H1 (cell line): ENCODE measurements around the gene TECRL. TPM values are rescaled to one million over a fixed set of nuclear protein-coding genes. Genes with fewer than 3 reads are reported as not detected.

Experiments used
- CTCF ChIA-PET: fragments of 300-600 bp; sonication (Branson Sonifier 250); formaldehyde crosslinking; loops from one replicate; lab custom pipeline; 2021; ENCODE audit not compliant: partially characterized antibody; lab: Charles Lee
- POLR2A ChIA-PET: fragments of 300-600 bp; sonication (Branson Sonifier 250); formaldehyde crosslinking; loops from one replicate; lab custom pipeline; 2021; ENCODE audit warnings: inconsistent platforms; ENCODE audit not compliant: partially characterized antibody; lab: Charles Lee
- DNase-seq, 2 experiments: peaks; one replicate each; pipeline versions ENCODE4 v3.0.0 to v3.0.0-alpha.2; 2010 to 2022; ENCODE audit warnings: low spot score in 2 of 2, low read depth in 1 of 2, mixed read lengths in 1 of 2
- FAIRE-seq: peaks from 2 replicates; lab custom pipeline; 2011; peaks lifted over from hg19 to GRCh38; lab: Jason Lieb, UNC
- H2AFZ ChIP-seq: 2 replicates; pipeline ENCODE4 v1.8.1; 2012; ENCODE audit warnings: low read length, inconsistent platforms
- H2AK5ac ChIP-seq: 2 replicates; pipeline ENCODE4 v1.6.1; 2013; ENCODE audit warnings: low read depth, low read length
- H2BK120ac ChIP-seq: replicated peaks from 2 replicates; pipeline ENCODE3; 2013; ENCODE audit warnings: low read depth, low read length, inconsistent platforms
- H2BK12ac ChIP-seq: 2 replicates; pipeline ENCODE4 v1.6.1; 2013; ENCODE audit warnings: low read depth, low read length
- H2BK15ac ChIP-seq: 2 replicates; pipeline ENCODE4 v1.6.1; 2013; ENCODE audit warnings: low read length
- H2BK20ac ChIP-seq: 2 replicates; pipeline ENCODE4 v1.6.1; 2013; ENCODE audit warnings: low read length
- H2BK5ac ChIP-seq: 2 replicates; pipeline ENCODE4 v1.6.1; 2013; ENCODE audit warnings: low read depth, low read length
- H3K14ac ChIP-seq: 2 replicates; pipeline ENCODE4 v1.6.1; 2013; ENCODE audit warnings: inconsistent platforms; ENCODE audit not compliant: insufficient read length
- H3K18ac ChIP-seq: 2 replicates; pipeline ENCODE4 v1.6.1; 2013; ENCODE audit warnings: low read length; ENCODE audit errors: extremely low read depth
- H3K23ac ChIP-seq: 2 replicates; pipeline ENCODE4 v1.6.1; 2013; ENCODE audit warnings: inconsistent platforms; ENCODE audit not compliant: insufficient read length
- H3K23me2 ChIP-seq: 2 replicates; pipeline ENCODE4 v1.6.1; 2013; ENCODE audit warnings: low read depth, low read length
- H3K27ac ChIP-seq: 2 replicates; pipeline ENCODE4 v1.6.1; 2011; ENCODE audit warnings: low read depth, low read length, inconsistent platforms
- H3K27me3 ChIP-seq, 4 experiments: replicated peaks in 1 of 4; 1 replicate in 1 of 4; 2 replicates in 3 of 4; pipeline versions ENCODE4 v1.6.1 to v1.8.1; 2011 to 2013; ENCODE audit warnings: low read length in 3 of 4, mild to moderate bottlenecking in 3 of 4, inconsistent platforms in 2 of 4, mixed read lengths in 2 of 4, moderate library complexity in 1 of 4; ENCODE audit not compliant: control insufficient read depth in 3 of 4, insufficient read depth in 3 of 4; ENCODE audit errors: extremely low read depth in 1 of 4
- H3K36me3 ChIP-seq, 4 experiments: 2 replicates each; pipeline versions ENCODE4 v1.6.1 to v1.8.1; 2011 to 2013; ENCODE audit warnings: mild to moderate bottlenecking in 4 of 4, low read length in 3 of 4, moderate library complexity in 2 of 4, control low read depth in 1 of 4, inconsistent platforms in 1 of 4; ENCODE audit not compliant: insufficient read depth in 4 of 4, control insufficient read depth in 2 of 4
- H3K4ac ChIP-seq: replicated peaks from 2 replicates; pipeline ENCODE3; 2013; ENCODE audit warnings: low read length, low read depth, mixed read lengths, inconsistent platforms; ENCODE audit not compliant: insufficient read length
- H3K4me1 ChIP-seq, 4 experiments: replicated peaks in 1 of 4; 1 replicate in 1 of 4; 2 replicates in 3 of 4; pipeline versions ENCODE4 v1.6.1 to v1.8.1; 2011 to 2013; ENCODE audit warnings: low read length in 3 of 4, inconsistent platforms in 2 of 4, mixed read lengths in 1 of 4; ENCODE audit not compliant: insufficient read depth in 4 of 4, control insufficient read depth in 3 of 4
- H3K4me2 ChIP-seq, 2 experiments: 2 replicates each; pipeline versions ENCODE4 v1.6.1 to v1.8.1; 2011 to 2013; ENCODE audit warnings: low read depth in 2 of 2, low read length in 2 of 2, control low read depth in 1 of 2, inconsistent platforms in 1 of 2, mild to moderate bottlenecking in 1 of 2; ENCODE audit not compliant: insufficient read depth in 1 of 2
- H3K4me3 ChIP-seq, 4 experiments: fragments of 200-600, 300-600 bp in 1 of 4; sonication (generic), shearing (Covaris generic), sonication (Bioruptor Twin) in 1 of 4; 2 replicates each; pipeline versions ENCODE4 v1.5.1 to v1.8.1; 2011 to 2016; ENCODE audit warnings: low read length in 4 of 4, low read depth in 3 of 4, control low read depth in 2 of 4, inconsistent platforms in 2 of 4, mild to moderate bottlenecking in 2 of 4, mixed read lengths in 1 of 4, moderate library complexity in 1 of 4; ENCODE audit not compliant: insufficient read depth in 2 of 4; ENCODE audit errors: extremely low read depth in 1 of 4
- H3K56ac ChIP-seq: replicated peaks from 2 replicates; pipeline ENCODE3; 2013; ENCODE audit warnings: low read depth, mild to moderate bottlenecking, mixed read lengths, low read length, inconsistent platforms; ENCODE audit not compliant: insufficient read length
- H3K79me1 ChIP-seq: 2 replicates; pipeline ENCODE4 v1.6.1; 2013; ENCODE audit warnings: low read depth, low read length, control low read depth
- H3K79me2 ChIP-seq, 2 experiments: 2 replicates each; pipeline versions ENCODE4 v1.6.1 to v1.8.1; 2012 to 2013; ENCODE audit warnings: low read length in 2 of 2, mild to moderate bottlenecking in 2 of 2, inconsistent platforms in 1 of 2; ENCODE audit not compliant: insufficient read depth in 2 of 2, control insufficient read depth in 1 of 2
- H3K9ac ChIP-seq, 4 experiments: replicated peaks in 1 of 4; 1 replicate in 1 of 4; 2 replicates in 3 of 4; pipeline versions ENCODE4 v1.6.1 to v1.8.1; 2011 to 2013; ENCODE audit warnings: low read depth in 3 of 4, low read length in 3 of 4, control low read depth in 2 of 4, mild to moderate bottlenecking in 2 of 4, moderate library complexity in 2 of 4, inconsistent platforms in 1 of 4; ENCODE audit errors: extremely low read depth in 1 of 4
- H3K9me3 ChIP-seq, 2 experiments: 2 replicates each; pipeline versions ENCODE4 v1.6.1 to v1.8.1; 2012 to 2013; ENCODE audit warnings: mild to moderate bottlenecking in 2 of 2, moderate library complexity in 2 of 2, control low read depth in 1 of 2, inconsistent platforms in 1 of 2, low read depth in 1 of 2, low read length in 1 of 2, mixed read lengths in 1 of 2; ENCODE audit not compliant: insufficient read depth in 2 of 2
- H4K20me1 ChIP-seq, 2 experiments: replicated peaks in 1 of 2; 2 replicates each; pipeline versions ENCODE3 to v1.8.1; 2011 to 2013; ENCODE audit warnings: inconsistent platforms in 2 of 2, low read length in 2 of 2, mild to moderate bottlenecking in 1 of 2; ENCODE audit not compliant: insufficient read depth in 2 of 2, control insufficient read depth in 1 of 2
- H4K5ac ChIP-seq: 2 replicates; pipeline ENCODE4 v1.6.1; 2013; ENCODE audit warnings: low read length, low read depth, mixed read lengths, inconsistent platforms; ENCODE audit not compliant: insufficient read length
- H4K8ac ChIP-seq: 2 replicates; pipeline ENCODE4 v1.8.0; 2013; ENCODE audit warnings: mild to moderate bottlenecking, moderate library complexity, low read length, inconsistent platforms; ENCODE audit not compliant: insufficient read depth; ENCODE audit errors: extremely low read depth
- H4K91ac ChIP-seq: replicated peaks from 2 replicates; pipeline ENCODE3; 2013; ENCODE audit warnings: low read length, mixed read lengths, inconsistent platforms; ENCODE audit not compliant: insufficient read length
- CREB1 ChIP-seq: IDR thresholded peaks from 2 replicates; pipeline ENCODE4 v1.6.1; 2012; ENCODE audit warnings: inconsistent platforms
- GTF2F1 ChIP-seq: IDR thresholded peaks from 2 replicates; pipeline ENCODE4 v1.6.1; 2012; ENCODE audit warnings: low read depth, low read length, improper control_type of control experiment, borderline replicate concordance
- HDAC6 ChIP-seq: IDR thresholded peaks from one replicate; pipeline ENCODE4 v1.7.1; 2012; ENCODE audit warnings: low read depth, mild to moderate bottlenecking, inconsistent platforms, low read length, moderate library complexity
- RBBP5 ChIP-seq: IDR thresholded peaks from 2 replicates; pipeline ENCODE4 v1.7.1; 2012; ENCODE audit warnings: low read depth, mild to moderate bottlenecking, inconsistent platforms, low read length, moderate library complexity, borderline replicate concordance
- RFX5 ChIP-seq: IDR thresholded peaks from 2 replicates; pipeline ENCODE4 v1.6.1; 2011; ENCODE audit warnings: low read depth, low read length, improper control_type of control experiment, borderline replicate concordance
- SIRT6 ChIP-seq: IDR thresholded peaks from one replicate; pipeline ENCODE4 v1.7.1; 2012; ENCODE audit warnings: low read length, inconsistent platforms
- SP2 ChIP-seq: IDR thresholded peaks from 2 replicates; pipeline ENCODE4 v1.6.1; 2012; ENCODE audit warnings: mild to moderate bottlenecking, low read length, inconsistent platforms
- SP4 ChIP-seq: IDR thresholded peaks from 2 replicates; pipeline ENCODE4 v1.6.1; 2012; ENCODE audit warnings: low read length, inconsistent platforms
- ZNF274 ChIP-seq: IDR thresholded peaks from 2 replicates; pipeline ENCODE4 v1.7.0; 2012; ENCODE audit warnings: low read length, borderline replicate concordance; ENCODE audit errors: extremely low read depth
- WGBS, 2 experiments: shearing (Covaris generic) in 1 of 2; methylation state at CpG; one replicate each; pipeline versions ENCODE4 v1.1.6 to v1.1.7; 2013 to 2015; ENCODE audit warnings: low lambda C conversion rate in 2 of 2, mixed read lengths in 2 of 2, inconsistent platforms in 1 of 2, low coverage in 1 of 2, missing lambda C conversion rate in 1 of 2; ENCODE audit not compliant: insufficient replicate concordance in 2 of 2, insufficient coverage in 1 of 2, insufficient read length in 1 of 2; ENCODE audit errors: extremely low coverage in 1 of 2, missing lambda C conversion rate in 1 of 2; 5-methylcytosine and 5-hydroxymethylcytosine counted together
- polyA plus RNA-seq, 7 experiments: library from polyadenylated mRNA; depleted of rRNA in 3 of 7; stranded (reverse) in 5 of 7; unstranded in 2 of 7; fragments of >200 nt in 5 of 7; fragments of 200-250 nt in 2 of 7; gene quantifications; 1 replicate in 5 of 7; 2 replicates in 1 of 7; 4 replicates in 1 of 7; pipeline versions ENCODE4 v1.2.1 to v1.2.3, GENCODE V29; 2011 to 2013; ENCODE audit warnings: missing spikeins in 2 of 7, mixed read lengths in 2 of 7
- total RNA-seq: library from RNA; stranded (reverse); fragmentation: NEBNext Ultra II Directional; extraction: Animal tissue kit (Norgen Biotek cat#: 25700); gene quantifications from 2 replicates; pipeline ENCODE4 v1.2.1, GENCODE V29; 2021
- TF ChIP-seq, protein P1 (sequence below): IDR thresholded peaks from 2 replicates; pipeline ENCODE4 v1.6.1; 2012; ENCODE audit warnings: inconsistent platforms
- TF ChIP-seq, protein P2 (sequence below), 3 experiments: IDR thresholded peaks; 1 replicate in 2 of 3; 2 replicates in 1 of 3; pipeline versions ENCODE4 v1.5.1 to v1.6.1; 2011; ENCODE audit warnings: low read length in 3 of 3, mild to moderate bottlenecking in 3 of 3, inconsistent platforms in 2 of 3, low read depth in 1 of 3, moderate library complexity in 1 of 3; ENCODE audit not compliant: insufficient read depth in 1 of 3; ENCODE audit errors: control extremely low read depth in 1 of 3

TECRL gene
- total and polyA plus RNA-seq, 2 of the 8 experiments (the other 6 are each of a cell fraction or from before 2014, with no cell fraction given) = not detected

DNA sequence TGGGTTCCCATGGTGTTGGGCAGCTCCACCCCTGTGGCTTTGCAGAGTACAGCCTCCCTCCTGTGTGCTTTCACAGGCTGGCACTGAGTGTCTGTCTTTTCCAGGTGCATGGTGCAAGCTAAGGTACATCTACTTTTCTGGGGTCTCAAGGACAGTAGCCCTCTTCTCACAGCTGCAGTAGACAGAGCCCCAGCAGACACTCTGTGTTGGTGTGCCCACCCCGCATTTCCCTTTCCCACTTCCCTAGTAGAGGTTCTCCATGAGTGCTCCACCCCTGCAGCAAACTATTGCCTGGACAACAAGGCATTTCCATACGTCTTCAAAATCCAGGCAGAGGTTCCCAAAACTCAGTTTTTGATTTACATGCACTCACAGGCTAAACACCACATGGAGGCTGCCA is 143.0 kb downstream of the TECRL start:
- Histone ChIP-seq H2AFZ (no peak overlapping the region), H3K18ac (no peak overlapping the region), H3K14ac (no peak overlapping the region), H4K8ac (no peak overlapping the region), H2BK15ac (no peak overlapping the region), H3K36me3 (no peaks in the 10 kb centered on the region; a peak in 1 of 8 replicates), H3K27ac (no peak overlapping the region; the same call in 1 of the 2 replicates), H3K4me2 (no peak overlapping the region), H3K79me1 (no peaks in the 10 kb centered on the region), H3K4ac (no peak overlapping the region), H2BK120ac (no peak overlapping the region), H2BK20ac (no peak overlapping the region), H3K27me3 (no peaks in the 10 kb centered on the region), H2BK5ac (no peak overlapping the region), H4K5ac (no peak overlapping the region), H3K9me3 (peaks cover 0 to 5% of the 10 kb centered on the region in 2 experiments; a peak in 2 of 4 replicates), H3K56ac (no peak overlapping the region), H4K91ac (no peak overlapping the region), H3K23ac (no peak overlapping the region), H2AK5ac (no peak overlapping the region), H3K79me2 (no peaks in the 10 kb centered on the region), H3K23me2 (no peaks in the 10 kb centered on the region), H3K4me1 (no peaks in the 10 kb centered on the region; a peak in 2 of 7 replicates), H3K9ac (no peak overlapping the region), H2BK12ac (no peak overlapping the region), H3K4me3 (no peak overlapping the region), H4K20me1 (no peaks in the 10 kb centered on the region)
- no peak for DNase-seq
- FAIRE-seq = no peak
- WGBS, 2 experiments = 100% methylated on average over 2 of the region's 2 CpGs; no CpG with 5 or more reads in 1 of the 2 experiments
- ChIA-PET POLR2A (no interaction called here), CTCF (no interaction called here)
- TF ChIP-seq, protein P1, sequence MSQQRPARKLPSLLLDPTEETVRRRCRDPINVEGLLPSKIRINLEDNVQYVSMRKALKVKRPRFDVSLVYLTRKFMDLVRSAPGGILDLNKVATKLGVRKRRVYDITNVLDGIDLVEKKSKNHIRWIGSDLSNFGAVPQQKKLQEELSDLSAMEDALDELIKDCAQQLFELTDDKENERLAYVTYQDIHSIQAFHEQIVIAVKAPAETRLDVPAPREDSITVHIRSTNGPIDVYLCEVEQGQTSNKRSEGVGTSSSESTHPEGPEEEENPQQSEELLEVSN = no peak
- TF ChIP-seq RFX5 (no peak), ZNF274 (no peak), CREB1 (no peak), SIRT6 (no peak), SP2 (no peak), HDAC6 (no peak), RBBP5 (no peak), SP4 (no peak), GTF2F1 (no peak)
- TF ChIP-seq, protein P2, sequence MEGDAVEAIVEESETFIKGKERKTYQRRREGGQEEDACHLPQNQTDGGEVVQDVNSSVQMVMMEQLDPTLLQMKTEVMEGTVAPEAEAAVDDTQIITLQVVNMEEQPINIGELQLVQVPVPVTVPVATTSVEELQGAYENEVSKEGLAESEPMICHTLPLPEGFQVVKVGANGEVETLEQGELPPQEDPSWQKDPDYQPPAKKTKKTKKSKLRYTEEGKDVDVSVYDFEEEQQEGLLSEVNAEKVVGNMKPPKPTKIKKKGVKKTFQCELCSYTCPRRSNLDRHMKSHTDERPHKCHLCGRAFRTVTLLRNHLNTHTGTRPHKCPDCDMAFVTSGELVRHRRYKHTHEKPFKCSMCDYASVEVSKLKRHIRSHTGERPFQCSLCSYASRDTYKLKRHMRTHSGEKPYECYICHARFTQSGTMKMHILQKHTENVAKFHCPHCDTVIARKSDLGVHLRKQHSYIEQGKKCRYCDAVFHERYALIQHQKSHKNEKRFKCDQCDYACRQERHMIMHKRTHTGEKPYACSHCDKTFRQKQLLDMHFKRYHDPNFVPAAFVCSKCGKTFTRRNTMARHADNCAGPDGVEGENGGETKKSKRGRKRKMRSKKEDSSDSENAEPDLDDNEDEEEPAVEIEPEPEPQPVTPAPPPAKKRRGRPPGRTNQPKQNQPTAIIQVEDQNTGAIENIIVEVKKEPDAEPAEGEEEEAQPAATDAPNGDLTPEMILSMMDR (IDR thresholded peaks at IDR 0.05; ENCODE audit: control extremely low read depth in 1 of 3, insufficient read depth in 1 of 3, low read depth in 1 of 3, low read length in 3 of 3) = no peak
